DOHH2 (cell line): ENCODE results near the gene TEX14.

Experiments used
- H3F3A ChIP-seq: fragments of 200-600 bp; sonication (generic), shearing (Covaris generic); 2 replicates; pipeline ENCODE4 v1.6.0; 2016; ENCODE audit warnings: antibody characterized with exemption, mild to moderate bottlenecking; ENCODE audit not compliant: control insufficient read depth, insufficient read depth
- H3K27ac ChIP-seq: fragments of 200-600 bp; sonication (generic); 2 replicates; pipeline ENCODE4 v1.5.1; 2014; ENCODE audit warnings: low read depth, mild to moderate bottlenecking, low read length, moderate library complexity
- H3K27me3 ChIP-seq: fragments of 200-600 bp; sonication (generic); 2 replicates; pipeline ENCODE4 v1.6.1; 2014; ENCODE audit warnings: mild to moderate bottlenecking, low read length, mixed read lengths; ENCODE audit not compliant: control insufficient read depth
- H3K36me3 ChIP-seq: fragments of 200-600 bp; sonication (generic); 2 replicates; pipeline ENCODE4 v1.6.1; 2014; ENCODE audit warnings: mild to moderate bottlenecking, low read length, moderate library complexity, mixed read lengths; ENCODE audit not compliant: control insufficient read depth
- H3K4me1 ChIP-seq: fragments of 200-600 bp; sonication (generic); 2 replicates; pipeline ENCODE4 v1.6.1; 2014; ENCODE audit warnings: mild to moderate bottlenecking, low read length, mixed read lengths; ENCODE audit not compliant: control insufficient read depth
- H3K4me2 ChIP-seq: fragments of 200-600 bp; sonication (generic); 2 replicates; pipeline ENCODE4 v1.6.0; 2014; ENCODE audit warnings: mild to moderate bottlenecking, low read length, moderate library complexity
- H3K4me3 ChIP-seq: fragments of 200-600 bp; sonication (generic); 2 replicates; pipeline ENCODE4 v1.5.1; 2014; ENCODE audit warnings: mild to moderate bottlenecking, low read length, mixed read lengths
- H3K79me2 ChIP-seq: fragments of 200-600 bp; sonication (generic); 2 replicates; pipeline ENCODE4 v1.6.1; 2014; ENCODE audit warnings: mild to moderate bottlenecking, low read length, mixed read lengths; ENCODE audit not compliant: control insufficient read depth
- H3K9me2 ChIP-seq: fragments of 200-600 bp; sonication (generic); replicated peaks from 2 replicates; pipeline ENCODE4 v1.6.1; 2014; ENCODE audit warnings: mild to moderate bottlenecking, low read length, mixed read lengths; ENCODE audit not compliant: control insufficient read depth
- H3K9me3 ChIP-seq: fragments of 200-600 bp; sonication (generic); 2 replicates; pipeline ENCODE4 v1.6.1; 2014; ENCODE audit warnings: antibody characterized with exemption, low read length, mixed read lengths; ENCODE audit not compliant: control insufficient read depth, insufficient read depth
- H4K20me1 ChIP-seq: fragments of 200-600 bp; sonication (generic); 2 replicates; pipeline ENCODE4 v1.6.0; 2014; ENCODE audit warnings: low read depth, mild to moderate bottlenecking, antibody characterized with exemption, low read length, moderate library complexity; ENCODE audit not compliant: control insufficient read depth, insufficient read depth
- CTCF ChIP-seq: fragments of 200-600 bp; sonication (generic); IDR thresholded peaks from one replicate; pipeline ENCODE4 v1.5.1; 2014; ENCODE audit warnings: antibody characterized with exemption, mild to moderate bottlenecking, low read depth, low read length; ENCODE audit not compliant: poor library complexity, severe bottlenecking
- EZH2phosphoT487 ChIP-seq: fragments of 200-600 bp; sonication (generic); IDR thresholded peaks from 2 replicates; pipeline ENCODE4 v1.6.1; 2017; ENCODE audit warnings: borderline replicate concordance, mild to moderate bottlenecking, antibody characterized with exemption, low read length, moderate library complexity, mixed read lengths

TEX14 gene

GRCh38 chr17:58734040-58734439 is 42.2 kb upstream of the TEX14 start:
- peaks cover 23% of the 10 kb centered on the region for H3K36me3 ChIP-seq

GRCh38 chr17:58730937-58731336 is 39.1 kb upstream of the TEX14 start:
- Histone ChIP-seq H3K36me3 (peaks cover 23% of the 10 kb centered on the region), H3K4me2 (no peak overlapping the region), H3K27ac (no peak overlapping the region), H3K4me1 (no peaks in the 10 kb centered on the region), H3K9me2 (no peaks in the 10 kb centered on the region), H3F3A (no peaks in the 10 kb centered on the region), H3K9me3 (no peaks in the 10 kb centered on the region), H4K20me1 (no peaks in the 10 kb centered on the region), H3K79me2 (no peaks in the 10 kb centered on the region), H3K27me3 (no peaks in the 10 kb centered on the region), H3K4me3 (no peak overlapping the region)
- TF ChIP-seq EZH2phosphoT487, result no peak
- no peak for TF ChIP-seq CTCF

More at GRCh38 chr17:58734040-58734439, 42.2 kb upstream of the TEX14 start:
- no peak for TF ChIP-seq EZH2phosphoT487
- TF ChIP-seq CTCF, result no peak
- Histone ChIP-seq H3K9me3 (no peaks in the 10 kb centered on the region), H4K20me1 (no peaks in the 10 kb centered on the region), H3K4me2 (no peak overlapping the region), H3K4me1 (no peaks in the 10 kb centered on the region), H3K9me2 (no peaks in the 10 kb centered on the region), H3K27ac (no peak overlapping the region), H3K79me2 (no peaks in the 10 kb centered on the region), H3K27me3 (no peaks in the 10 kb centered on the region), H3K4me3 (no peak overlapping the region), H3F3A (peaks cover 11% of the 10 kb centered on the region; the same call in 1 of the 2 replicates)

GRCh38 chr17:58728798-58729197 is 37.0 kb upstream of the TEX14 start:
- TF ChIP-seq EZH2phosphoT487 (no peak), CTCF (no peak)
- Histone ChIP-seq H3K4me3 (no peak overlapping the region), H3F3A (peaks cover 3% of the 10 kb centered on the region; the same call in 1 of the 2 replicates), H3K4me1 (no peaks in the 10 kb centered on the region), H3K27ac (no peak overlapping the region), H3K36me3 (peaks cover 30% of the 10 kb centered on the region), H3K4me2 (no peak overlapping the region), H4K20me1 (no peaks in the 10 kb centered on the region), H3K9me2 (no peaks in the 10 kb centered on the region), H3K9me3 (no peaks in the 10 kb centered on the region), H3K79me2 (no peaks in the 10 kb centered on the region), H3K27me3 (no peaks in the 10 kb centered on the region)
